Measurements from ENCODE around the gene TMEM45A.

DNA sequence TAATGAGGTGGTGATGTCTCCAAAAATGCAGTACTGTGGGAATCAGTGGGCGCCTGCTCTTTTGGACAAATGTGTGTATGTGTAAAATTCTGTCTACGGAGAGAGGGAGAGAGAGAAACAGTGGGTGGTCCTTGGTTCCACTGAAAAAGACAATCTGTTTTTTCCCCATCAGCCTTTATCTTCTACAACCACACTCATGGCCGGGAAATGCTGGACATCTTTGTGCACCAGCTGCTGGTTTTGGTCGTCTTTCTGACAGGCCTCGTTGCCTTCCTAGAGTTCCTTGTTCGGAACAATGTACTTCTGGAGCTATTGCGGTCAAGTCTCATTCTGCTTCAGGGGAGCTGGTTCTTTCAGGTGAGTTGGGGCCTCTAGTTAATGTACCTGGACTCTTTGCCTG is 65.8 kb downstream of the TMEM45A start:
- TF ChIP-seq, protein P1, sequence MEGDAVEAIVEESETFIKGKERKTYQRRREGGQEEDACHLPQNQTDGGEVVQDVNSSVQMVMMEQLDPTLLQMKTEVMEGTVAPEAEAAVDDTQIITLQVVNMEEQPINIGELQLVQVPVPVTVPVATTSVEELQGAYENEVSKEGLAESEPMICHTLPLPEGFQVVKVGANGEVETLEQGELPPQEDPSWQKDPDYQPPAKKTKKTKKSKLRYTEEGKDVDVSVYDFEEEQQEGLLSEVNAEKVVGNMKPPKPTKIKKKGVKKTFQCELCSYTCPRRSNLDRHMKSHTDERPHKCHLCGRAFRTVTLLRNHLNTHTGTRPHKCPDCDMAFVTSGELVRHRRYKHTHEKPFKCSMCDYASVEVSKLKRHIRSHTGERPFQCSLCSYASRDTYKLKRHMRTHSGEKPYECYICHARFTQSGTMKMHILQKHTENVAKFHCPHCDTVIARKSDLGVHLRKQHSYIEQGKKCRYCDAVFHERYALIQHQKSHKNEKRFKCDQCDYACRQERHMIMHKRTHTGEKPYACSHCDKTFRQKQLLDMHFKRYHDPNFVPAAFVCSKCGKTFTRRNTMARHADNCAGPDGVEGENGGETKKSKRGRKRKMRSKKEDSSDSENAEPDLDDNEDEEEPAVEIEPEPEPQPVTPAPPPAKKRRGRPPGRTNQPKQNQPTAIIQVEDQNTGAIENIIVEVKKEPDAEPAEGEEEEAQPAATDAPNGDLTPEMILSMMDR (IDR thresholded peaks at IDR 0.05), result no peak
- TF ChIP-seq POLR2AphosphoS5 (IDR thresholded peaks at IDR 0.05; ENCODE audit: low read depth, low read length) (no peak), ELF1 (IDR thresholded peaks at IDR 0.05) (no peak), GATA2 (CRISPR knock-in tag; IDR thresholded peaks at IDR 0.05) (no peak)
